ENCODE measurements around the gene SLC25A20. TPM values are rescaled to one million over a fixed set of nuclear protein-coding genes. Genes with fewer than 3 reads are reported as not detected.

The SLC25A20 gene
- total and polyA plus RNA-seq, 2 of the 4 experiments (the other 2 are of a cell fraction) = 23.8 to 27.1 TPM

GRCh38 chr3:48879994-48880377, 18.7 kb downstream of the SLC25A20 start:
- Histone ChIP-seq H2AFZ (replicated peaks; ENCODE audit: low read length, poor library complexity) (no peak overlapping the region), H2AK9ac (replicated peaks; ENCODE audit: low read depth, low read length, poor library complexity) (no peak overlapping the region), H3K4me2 (ENCODE audit: low read depth, low read length) (no peak overlapping the region), H4K20me1 (ENCODE audit: insufficient read depth, low read length) (no peaks in the 10 kb centered on the region; the same call in 1 of the 2 replicates), H2AK5ac (ENCODE audit: low read depth, low read length) (no peak overlapping the region), H2BK120ac (ENCODE audit: low read depth, low read length) (no peak overlapping the region), H4K91ac (ENCODE audit: insufficient read depth, low read depth, low read length) (no peak overlapping the region), H3K4ac (ENCODE audit: low read depth, low read length) (no peak overlapping the region), H3K9ac (ENCODE audit: low read depth, low read length) (no peak overlapping the region), H3K27me3 (ENCODE audit: control insufficient read depth, insufficient read depth, low read length) (no peaks in the 10 kb centered on the region), H3K9me1 (ENCODE audit: insufficient read depth, low read length) (peaks cover 3% of the 10 kb centered on the region; the same call in 1 of the 2 replicates), H3K56ac (ENCODE audit: extremely low read depth, insufficient read depth, low read length) (no peak overlapping the region), H2BK15ac (ENCODE audit: low read depth, low read length) (no peak overlapping the region), H3K4me3 (ENCODE audit: insufficient read depth, low read depth, low read length) (no peak overlapping the region), H4K5ac (ENCODE audit: low read depth, low read length) (no peak overlapping the region), H4K8ac (ENCODE audit: low read depth in 2 of 2, low read length in 2 of 2) (no peak overlapping the region), H3K79me1 (ENCODE audit: low read depth in 1 of 2, low read length in 2 of 2) (peaks cover 0 to 1% of the 10 kb centered on the region in 2 experiments; a peak in 1 of 4 replicates), H3K14ac (replicated peaks; ENCODE audit: low read depth, low read length) (no peak overlapping the region), H3K4me1 (ENCODE audit: control insufficient read depth, insufficient read depth, low read length) (no peaks in the 10 kb centered on the region), H2BK20ac (ENCODE audit: low read depth, low read length) (no peak overlapping the region), H3K9me3 (ENCODE audit: control insufficient read depth, insufficient read depth, low read length) (no peaks in the 10 kb centered on the region), H3K36me3 (ENCODE audit: control insufficient read depth, insufficient read depth, low read length) (peaks cover 5% of the 10 kb centered on the region), H3K18ac (ENCODE audit: low read depth, low read length) (no peak overlapping the region), H3K23ac (ENCODE audit: low read depth, low read length) (no peak overlapping the region), H2BK5ac (ENCODE audit: low read depth, low read length, poor library complexity, severe bottlenecking) (no peak overlapping the region), H3K27ac (ENCODE audit: insufficient read depth, low read length) (no peak overlapping the region)
- intact Hi-C loops (cut with micrococcal nuclease) = no loop called here
- in situ Hi-C loops (cut with MboI; ENCODE audit: low sequenced_read_pairs) = no loop called here
- TF ChIP-seq POLR2A (IDR thresholded peaks at IDR 0.05; ENCODE audit: low read depth, low read length) = no peak
- no peak for TF ChIP-seq CHD1 (IDR thresholded peaks at IDR 0.05; ENCODE audit: low read depth, low read length)
- no peak for TF ChIP-seq SMC3 (IDR thresholded peaks at IDR 0.05; ENCODE audit: low read depth, low read length)
- TF ChIP-seq, protein P1, sequence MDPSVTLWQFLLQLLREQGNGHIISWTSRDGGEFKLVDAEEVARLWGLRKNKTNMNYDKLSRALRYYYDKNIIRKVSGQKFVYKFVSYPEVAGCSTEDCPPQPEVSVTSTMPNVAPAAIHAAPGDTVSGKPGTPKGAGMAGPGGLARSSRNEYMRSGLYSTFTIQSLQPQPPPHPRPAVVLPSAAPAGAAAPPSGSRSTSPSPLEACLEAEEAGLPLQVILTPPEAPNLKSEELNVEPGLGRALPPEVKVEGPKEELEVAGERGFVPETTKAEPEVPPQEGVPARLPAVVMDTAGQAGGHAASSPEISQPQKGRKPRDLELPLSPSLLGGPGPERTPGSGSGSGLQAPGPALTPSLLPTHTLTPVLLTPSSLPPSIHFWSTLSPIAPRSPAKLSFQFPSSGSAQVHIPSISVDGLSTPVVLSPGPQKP (IDR thresholded peaks at IDR 0.05; ENCODE audit: borderline replicate concordance, low read depth, low read length) = no peak
- no peak for TF ChIP-seq MAZ (IDR thresholded peaks at IDR 0.05; ENCODE audit: borderline replicate concordance, low read depth, low read length)
- TF ChIP-seq BHLHE40 (IDR thresholded peaks at IDR 0.05; ENCODE audit: low read depth, low read length) = no peak
- TF ChIP-seq MAFK (IDR thresholded peaks at IDR 0.05; ENCODE audit: low read depth, low read length) = no peak
- TF ChIP-seq RFX5 (IDR thresholded peaks at IDR 0.05; ENCODE audit: low read depth, low read length) = no peak
- no peak for TF ChIP-seq RAD21 (IDR thresholded peaks at IDR 0.05; ENCODE audit: low read length)
- TF ChIP-seq RCOR1 (IDR thresholded peaks at IDR 0.05; ENCODE audit: insufficient replicate concordance, low read length) = no peak
- no peak for TF ChIP-seq CEBPB (IDR thresholded peaks at IDR 0.05; ENCODE audit: low read depth, low read length)
- TF ChIP-seq, protein P2, sequence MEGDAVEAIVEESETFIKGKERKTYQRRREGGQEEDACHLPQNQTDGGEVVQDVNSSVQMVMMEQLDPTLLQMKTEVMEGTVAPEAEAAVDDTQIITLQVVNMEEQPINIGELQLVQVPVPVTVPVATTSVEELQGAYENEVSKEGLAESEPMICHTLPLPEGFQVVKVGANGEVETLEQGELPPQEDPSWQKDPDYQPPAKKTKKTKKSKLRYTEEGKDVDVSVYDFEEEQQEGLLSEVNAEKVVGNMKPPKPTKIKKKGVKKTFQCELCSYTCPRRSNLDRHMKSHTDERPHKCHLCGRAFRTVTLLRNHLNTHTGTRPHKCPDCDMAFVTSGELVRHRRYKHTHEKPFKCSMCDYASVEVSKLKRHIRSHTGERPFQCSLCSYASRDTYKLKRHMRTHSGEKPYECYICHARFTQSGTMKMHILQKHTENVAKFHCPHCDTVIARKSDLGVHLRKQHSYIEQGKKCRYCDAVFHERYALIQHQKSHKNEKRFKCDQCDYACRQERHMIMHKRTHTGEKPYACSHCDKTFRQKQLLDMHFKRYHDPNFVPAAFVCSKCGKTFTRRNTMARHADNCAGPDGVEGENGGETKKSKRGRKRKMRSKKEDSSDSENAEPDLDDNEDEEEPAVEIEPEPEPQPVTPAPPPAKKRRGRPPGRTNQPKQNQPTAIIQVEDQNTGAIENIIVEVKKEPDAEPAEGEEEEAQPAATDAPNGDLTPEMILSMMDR (conservative IDR thresholded peaks at IDR 0.05; ENCODE audit: low read depth, low read length) = no peak
- no peak for TF ChIP-seq NFE2L2 (IDR thresholded peaks at IDR 0.05; ENCODE audit: low read depth, low read length)
- no peak for TF ChIP-seq FOS (IDR thresholded peaks at IDR 0.05; ENCODE audit: low read depth, low read length)
- TF ChIP-seq MXI1 (IDR thresholded peaks at IDR 0.05; ENCODE audit: borderline replicate concordance, low read depth, low read length) = no peak
- no TSS peak for BruUV-seq (replicated peaks)
- ATAC-seq (ENCODE audit: low read depth) (no peak), DNase-seq (no peak)
- ChIA-PET POLR2A (ENCODE audit: unreplicated experiment) (no interaction called here), CTCF (no interaction called here)
- dilution Hi-C loops (cut with HindIII; ENCODE audit: low sequenced_read_pairs, unreplicated experiment) = no loop called here
- 94% methylated on average over 2 of the region's 6 CpGs; no CpG with 5 or more reads in 1 of the 2 experiments for WGBS, 2 experiments (ENCODE audit: extremely low coverage in 2 of 2, insufficient read length in 1 of 2)
